ENCODE measurements around the gene EEA1. TPM values are rescaled to one million over a fixed set of nuclear protein-coding genes. Genes with fewer than 3 reads are reported as not detected.
"Not testable (repeated sequence)": the region's sequence is repeated elsewhere in the genome, so short reads cannot be mapped to it uniquely, and the experiment has no call there.

EEA1 gene
- total RNA-seq, 1 donor from 2014 or later, result 45.3 TPM

- intact Hi-C loops (cut with DNase I), result no loop called here
- DNase-seq (ENCODE audit: low spot score) (no peak), ATAC-seq (peak; percentile 76)
Observed at GRCh38 chr12:92769124-92769901, 159.8 kb downstream of the EEA1 start.

- DNase-seq (ENCODE audit: low spot score), result no peak
- ATAC-seq, result no peak
- intact Hi-C loops (cut with DNase I), result no loop called here
Observed at GRCh38 chr12:92765871-92766270, 163.2 kb downstream of the EEA1 start.

GRCh38 chr12:92764831-92765230 is 164.3 kb downstream of the EEA1 start:
- ATAC-seq, result peak; percentile 42
- intact Hi-C loops (cut with DNase I), result no loop called here
- DNase-seq (ENCODE audit: low spot score), result no peak

- ATAC-seq, result no peak
- intact Hi-C loops (cut with DNase I), result no loop called here
- DNase-seq (ENCODE audit: low spot score), result no peak
Observed at GRCh38 chr12:92762773-92763172, 166.3 kb downstream of the EEA1 start.

- intact Hi-C loops (cut with DNase I), result no loop called here
- DNase-seq (ENCODE audit: low spot score) (no peak), ATAC-seq (no peak)
Observed at GRCh38 chr12:92759634-92760268, 169.3 kb downstream of the EEA1 start.

- ATAC-seq, result no peak
- intact Hi-C loops (cut with DNase I), result no loop called here
Observed at GRCh38 chr12:92757597-92758121, 171.4 kb downstream of the EEA1 start.

GRCh38 chr12:92756898-92757596 is 172.0 kb downstream of the EEA1 start:
- DNase-seq (ENCODE audit: low spot score) (no peak), ATAC-seq (peak; percentile 54)
- intact Hi-C loops (cut with DNase I), result no loop called here

More at GRCh38 chr12:92757597-92758121, 171.4 kb downstream of the EEA1 start:
- DNase-seq (ENCODE audit: low spot score), result no peak

GRCh38 chr12:92753976-92754885 is 174.9 kb downstream of the EEA1 start:
- intact Hi-C loops (cut with DNase I), result no loop called here
- ATAC-seq, result peak; percentile 75

GRCh38 chr12:92749691-92750090 is 179.4 kb downstream of the EEA1 start:
- DNase-seq (ENCODE audit: low spot score); intact Hi-C loops (cut with DNase I); ATAC-seq: not testable (repeated sequence)

More at GRCh38 chr12:92753976-92754885, 174.9 kb downstream of the EEA1 start:
- no peak for DNase-seq (ENCODE audit: low spot score)

GRCh38 chr12:92747151-92747550 is 181.9 kb downstream of the EEA1 start:
- intact Hi-C loops (cut with DNase I), result no loop called here
- DNase-seq (ENCODE audit: low spot score) (no peak), ATAC-seq (no peak)

GRCh38 chr12:92745856-92746550 is 183.1 kb downstream of the EEA1 start:
- peak; percentile 83 for DNase-seq (ENCODE audit: low spot score)
- peak; percentile 94 for ATAC-seq
- intact Hi-C loops (cut with DNase I), result no loop called here

- intact Hi-C loops (cut with DNase I), result no loop called here
- ATAC-seq, result no peak
- DNase-seq (ENCODE audit: low spot score), result no peak
Observed at GRCh38 chr12:92743026-92743425, 186.1 kb downstream of the EEA1 start.

- no peak for DNase-seq (ENCODE audit: low spot score)
- no peak for ATAC-seq
- intact Hi-C loops (cut with DNase I), result no loop called here
Observed at GRCh38 chr12:92740411-92740810, 188.7 kb downstream of the EEA1 start.

GRCh38 chr12:92739113-92739512 is 190.0 kb downstream of the EEA1 start:
- intact Hi-C loops (cut with DNase I), result no loop called here
- ATAC-seq (no peak), DNase-seq (ENCODE audit: low spot score) (no peak)

GRCh38 chr12:92737855-92738850 is 190.9 kb downstream of the EEA1 start:
- DNase-seq (ENCODE audit: low spot score) (no peak), ATAC-seq (no peak)
- intact Hi-C loops (cut with DNase I), result no loop called here

- ATAC-seq, result no peak
- DNase-seq (ENCODE audit: low spot score), result no peak
- intact Hi-C loops (cut with DNase I), result no loop called here
Observed at GRCh38 chr12:92736605-92737004, 192.5 kb downstream of the EEA1 start.

- ATAC-seq, result peak; percentile 88
- intact Hi-C loops (cut with DNase I), result no loop called here
- no peak for DNase-seq (ENCODE audit: low spot score)
Observed at GRCh38 chr12:92735131-92735721, 193.9 kb downstream of the EEA1 start.
